ENCODE results near the gene USB1. TPM values are rescaled to one million over a fixed set of nuclear protein-coding genes. Genes with fewer than 3 reads are reported as not detected.

Gene USB1
- total and polyA plus RNA-seq, 2 experiments from 2014 or later: 79.6 to 118 TPM

GRCh38 chr16:58013201-58013956 is 12.2 kb downstream of the USB1 start:
- no peak for TF ChIP-seq CREB1 (CRISPR knock-in tag; IDR thresholded peaks at IDR 0.05; ENCODE audit: low read depth)
- no peak overlapping the region for H3K27ac ChIP-seq (ENCODE audit: low read depth)
- H3K4me1 Mint-ChIP-seq: peaks cover 19% of the 10 kb centered on the region
- H3K27me3 ChIP-seq (ENCODE audit: insufficient read depth): no peaks in the 10 kb centered on the region
- H3K9me3 Mint-ChIP-seq: no peaks in the 10 kb centered on the region
- no peaks in the 10 kb centered on the region for H3K9me2 ChIP-seq (ENCODE audit: insufficient read depth)
- H3K79me2 ChIP-seq (replicated peaks; ENCODE audit: insufficient read depth): peaks cover 7% of the 10 kb centered on the region; the same call in 1 of the 2 replicates
- DNase-seq (ENCODE audit: low spot score): no peak
- ATAC-seq: no peak
- H3F3A ChIP-seq (replicated peaks; ENCODE audit: low read depth): no peaks in the 10 kb centered on the region
- H3K27me3 Mint-ChIP-seq (ENCODE audit: insufficient read depth, low read depth, poor library complexity): no peaks in the 10 kb centered on the region
- H3K4me3 Mint-ChIP-seq: no peak overlapping the region
- H3K4me1 ChIP-seq (ENCODE audit: insufficient read depth): peaks cover 6% of the 10 kb centered on the region; the same call in 1 of the 2 replicates
- H3K36me3 Mint-ChIP-seq (ENCODE audit: low read depth): peaks cover 17% of the 10 kb centered on the region
- no peak overlapping the region for H3K27ac Mint-ChIP-seq
- H3K4me3 ChIP-seq: no peak overlapping the region
- no peaks in the 10 kb centered on the region for H3K36me3 ChIP-seq (ENCODE audit: insufficient read depth)
- 0 out of 2 replicates have a peak, but pooled peaks cover 8% of the 10 kb centered on the region for H4K20me1 ChIP-seq (replicated peaks; ENCODE audit: insufficient read depth)
- H3K4me2 ChIP-seq: no peak overlapping the region
- no peak overlapping the region for H2AFZ ChIP-seq

- no peak for ATAC-seq
- no peaks in the 10 kb centered on the region for H3F3A ChIP-seq (replicated peaks; ENCODE audit: low read depth)
- H3K27ac Mint-ChIP-seq: no peak overlapping the region
- H3K9me3 Mint-ChIP-seq: no peaks in the 10 kb centered on the region
- H3K27ac ChIP-seq (ENCODE audit: low read depth): no peak overlapping the region
- H3K9me2 ChIP-seq (ENCODE audit: insufficient read depth): no peaks in the 10 kb centered on the region
- H3K4me1 Mint-ChIP-seq: peaks cover 7% of the 10 kb centered on the region; the same call in 1 of the 3 replicates
- H3K36me3 Mint-ChIP-seq (ENCODE audit: low read depth): no peaks in the 10 kb centered on the region
- no peak overlapping the region for H3K4me3 ChIP-seq
- peaks cover 2% of the 10 kb centered on the region for H3K27me3 Mint-ChIP-seq (ENCODE audit: insufficient read depth, low read depth, poor library complexity)
- H2AFZ ChIP-seq: no peak overlapping the region
- no peak overlapping the region for H3K4me3 Mint-ChIP-seq
- no peaks in the 10 kb centered on the region for H3K27me3 ChIP-seq (ENCODE audit: insufficient read depth)
- H3K4me1 ChIP-seq (ENCODE audit: insufficient read depth): no peaks in the 10 kb centered on the region
- no peak overlapping the region for H3K4me2 ChIP-seq
- no peak for DNase-seq (ENCODE audit: low spot score)
- H3K79me2 ChIP-seq (replicated peaks; ENCODE audit: insufficient read depth): no peaks in the 10 kb centered on the region
- 0 out of 2 replicates have a peak, but pooled peaks cover 4% of the 10 kb centered on the region for H4K20me1 ChIP-seq (replicated peaks; ENCODE audit: insufficient read depth)
- no peaks in the 10 kb centered on the region for H3K36me3 ChIP-seq (ENCODE audit: insufficient read depth)
- TF ChIP-seq REST (IDR thresholded peaks at IDR 0.05; ENCODE audit: unreplicated experiment) (no peak), CTCF (conservative IDR thresholded peaks at IDR 0.05; ENCODE audit: low read depth in 2 of 2) (no peak), STAT1 (IDR thresholded peaks at IDR 0.05; ENCODE audit: unreplicated experiment) (no peak), EZH2 (IDR thresholded peaks at IDR 0.05; ENCODE audit: low read depth, unreplicated experiment) (no peak), ETS1 (IDR thresholded peaks at IDR 0.05) (no peak), ZNF114 (CRISPR knock-in tag; IDR thresholded peaks at IDR 0.05) (no peak), JUNB (IDR thresholded peaks at IDR 0.05; ENCODE audit: unreplicated experiment) (no peak), POLR2AphosphoS5 (IDR thresholded peaks at IDR 0.05; ENCODE audit: low read depth) (no peak), NANOG (IDR thresholded peaks at IDR 0.05; ENCODE audit: borderline replicate concordance) (no peak), ZNF331 (CRISPR knock-in tag; IDR thresholded peaks at IDR 0.05; ENCODE audit: low read depth) (no peak), CREB1 (CRISPR knock-in tag; IDR thresholded peaks at IDR 0.05; ENCODE audit: low read depth) (no peak), EZH2phosphoT487 (IDR thresholded peaks at IDR 0.05; ENCODE audit: unreplicated experiment) (no peak)
These were observed 15.7 kb downstream of the USB1 start for GRCh38 chr16:58016840-58017446.

All from GM23338 (cell line).